HEK293 (cell line): ENCODE results near the gene PRM1.

ENCODE experiments used
- ATF2 ChIP-seq: fragments of 450-650 bp; formaldehyde crosslinking; IDR thresholded peaks from 2 replicates; pipeline ENCODE4 v1.5.1; 2016; ENCODE audit warnings: missing biosample characterization, missing genetic modification characterization, low read depth
- HOXC10 ChIP-seq: sonication (generic); formaldehyde crosslinking; IDR thresholded peaks from 2 replicates; pipeline ENCODE4 v1.8.1; 2023; ENCODE audit warnings: mild to moderate bottlenecking, missing genetic modification reagents

GRCh38 chr16:11271610-11272009 is 9.5 kb downstream of the PRM1 start:
- TF ChIP-seq ATF2 (tag by site-specific recombination) (no peak), HOXC10 (CRISPR knock-in tag) (no peak)
